Measurements from ENCODE around the gene NPY.

NPY gene

DNA sequence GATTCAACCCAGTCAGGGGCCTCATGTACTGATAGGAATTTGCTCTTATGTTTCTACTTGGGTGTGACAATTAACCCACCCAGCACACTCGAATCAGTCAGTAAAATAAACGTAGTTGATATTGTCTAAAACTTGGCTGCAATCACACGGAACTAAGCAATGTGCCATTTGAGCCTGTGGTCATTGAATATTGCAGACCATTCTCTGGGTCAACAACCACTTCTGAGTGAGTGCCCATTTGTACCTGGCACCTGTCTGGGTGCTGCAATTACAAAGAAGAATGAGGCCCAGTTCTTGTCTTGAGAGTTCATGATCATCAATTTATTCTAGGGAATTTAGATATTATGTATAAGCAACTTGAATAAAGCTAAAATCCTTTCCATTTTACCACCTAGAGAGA lies 29.8 kb downstream of the NPY start:
- no peak for ATAC-seq
- TF ChIP-seq ZFP30 (CRISPR knock-in tag; IDR thresholded peaks at IDR 0.05) (no peak), TOX (CRISPR knock-in tag; IDR thresholded peaks at IDR 0.05; ENCODE audit: borderline replicate concordance) (no peak), ZFP3 (CRISPR knock-in tag; IDR thresholded peaks at IDR 0.05) (no peak), CSDC2 (CRISPR knock-in tag; IDR thresholded peaks at IDR 0.05) (no peak), POU6F1 (CRISPR knock-in tag; IDR thresholded peaks at IDR 0.05; ENCODE audit: borderline replicate concordance, low read depth) (no peak), CSRNP3 (CRISPR knock-in tag; IDR thresholded peaks at IDR 0.05) (no peak), ZC3H10 (CRISPR knock-in tag; IDR thresholded peaks at IDR 0.05) (no peak), ISL1 (CRISPR knock-in tag; IDR thresholded peaks at IDR 0.05) (no peak)

GRCh38 chr7:24316340-24316739 lies 32.4 kb downstream of the NPY start:
- TF ChIP-seq, protein P1, sequence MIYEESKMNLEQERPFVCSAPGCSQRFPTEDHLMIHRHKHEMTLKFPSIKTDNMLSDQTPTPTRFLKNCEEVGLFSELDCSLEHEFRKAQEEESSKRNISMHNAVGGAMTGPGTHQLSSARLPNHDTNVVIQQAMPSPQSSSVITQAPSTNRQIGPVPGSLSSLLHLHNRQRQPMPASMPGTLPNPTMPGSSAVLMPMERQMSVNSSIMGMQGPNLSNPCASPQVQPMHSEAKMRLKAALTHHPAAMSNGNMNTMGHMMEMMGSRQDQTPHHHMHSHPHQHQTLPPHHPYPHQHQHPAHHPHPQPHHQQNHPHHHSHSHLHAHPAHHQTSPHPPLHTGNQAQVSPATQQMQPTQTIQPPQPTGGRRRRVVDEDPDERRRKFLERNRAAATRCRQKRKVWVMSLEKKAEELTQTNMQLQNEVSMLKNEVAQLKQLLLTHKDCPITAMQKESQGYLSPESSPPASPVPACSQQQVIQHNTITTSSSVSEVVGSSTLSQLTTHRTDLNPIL (CRISPR knock-in tag; IDR thresholded peaks at IDR 0.05; ENCODE audit: low read depth): no peak
- TF ChIP-seq PPARA (CRISPR knock-in tag; IDR thresholded peaks at IDR 0.05; ENCODE audit: borderline replicate concordance): no peak
- no peak for TF ChIP-seq CSRNP3 (CRISPR knock-in tag; IDR thresholded peaks at IDR 0.05)
- TF ChIP-seq ZFP3 (CRISPR knock-in tag; IDR thresholded peaks at IDR 0.05): no peak
- TF ChIP-seq ISL1 (CRISPR knock-in tag; IDR thresholded peaks at IDR 0.05): no peak
- TF ChIP-seq POU6F1 (CRISPR knock-in tag; IDR thresholded peaks at IDR 0.05; ENCODE audit: borderline replicate concordance, low read depth): no peak
- TF ChIP-seq ZNF8 (CRISPR knock-in tag; IDR thresholded peaks at IDR 0.05): no peak
- TF ChIP-seq ZC3H10 (CRISPR knock-in tag; IDR thresholded peaks at IDR 0.05): no peak
- TF ChIP-seq BACH2 (CRISPR knock-in tag; IDR thresholded peaks at IDR 0.05; ENCODE audit: borderline replicate concordance): no peak
- no peak for TF ChIP-seq PATZ1 (CRISPR knock-in tag; IDR thresholded peaks at IDR 0.05; ENCODE audit: borderline replicate concordance)
- no peak for TF ChIP-seq TOX (CRISPR knock-in tag; IDR thresholded peaks at IDR 0.05; ENCODE audit: borderline replicate concordance)
- TF ChIP-seq ZNF565 (CRISPR knock-in tag; conservative IDR thresholded peaks at IDR 0.05; ENCODE audit: low read depth): no peak
- TF ChIP-seq SNAI2 (CRISPR knock-in tag; IDR thresholded peaks at IDR 0.05): no peak
- TF ChIP-seq, protein P2, sequence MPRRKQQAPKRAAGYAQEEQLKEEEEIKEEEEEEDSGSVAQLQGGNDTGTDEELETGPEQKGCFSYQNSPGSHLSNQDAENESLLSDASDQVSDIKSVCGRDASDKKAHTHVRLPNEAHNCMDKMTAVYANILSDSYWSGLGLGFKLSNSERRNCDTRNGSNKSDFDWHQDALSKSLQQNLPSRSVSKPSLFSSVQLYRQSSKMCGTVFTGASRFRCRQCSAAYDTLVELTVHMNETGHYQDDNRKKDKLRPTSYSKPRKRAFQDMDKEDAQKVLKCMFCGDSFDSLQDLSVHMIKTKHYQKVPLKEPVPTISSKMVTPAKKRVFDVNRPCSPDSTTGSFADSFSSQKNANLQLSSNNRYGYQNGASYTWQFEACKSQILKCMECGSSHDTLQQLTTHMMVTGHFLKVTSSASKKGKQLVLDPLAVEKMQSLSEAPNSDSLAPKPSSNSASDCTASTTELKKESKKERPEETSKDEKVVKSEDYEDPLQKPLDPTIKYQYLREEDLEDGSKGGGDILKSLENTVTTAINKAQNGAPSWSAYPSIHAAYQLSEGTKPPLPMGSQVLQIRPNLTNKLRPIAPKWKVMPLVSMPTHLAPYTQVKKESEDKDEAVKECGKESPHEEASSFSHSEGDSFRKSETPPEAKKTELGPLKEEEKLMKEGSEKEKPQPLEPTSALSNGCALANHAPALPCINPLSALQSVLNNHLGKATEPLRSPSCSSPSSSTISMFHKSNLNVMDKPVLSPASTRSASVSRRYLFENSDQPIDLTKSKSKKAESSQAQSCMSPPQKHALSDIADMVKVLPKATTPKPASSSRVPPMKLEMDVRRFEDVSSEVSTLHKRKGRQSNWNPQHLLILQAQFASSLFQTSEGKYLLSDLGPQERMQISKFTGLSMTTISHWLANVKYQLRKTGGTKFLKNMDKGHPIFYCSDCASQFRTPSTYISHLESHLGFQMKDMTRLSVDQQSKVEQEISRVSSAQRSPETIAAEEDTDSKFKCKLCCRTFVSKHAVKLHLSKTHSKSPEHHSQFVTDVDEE (CRISPR knock-in tag; IDR thresholded peaks at IDR 0.05): no peak
- TF ChIP-seq ZNF70 (CRISPR knock-in tag; IDR thresholded peaks at IDR 0.05): no peak
- TF ChIP-seq ZFP30 (CRISPR knock-in tag; IDR thresholded peaks at IDR 0.05): no peak
- TF ChIP-seq OSR1 (CRISPR knock-in tag; IDR thresholded peaks at IDR 0.05): no peak
- TF ChIP-seq TCF4 (CRISPR knock-in tag; IDR thresholded peaks at IDR 0.05; ENCODE audit: borderline replicate concordance): no peak
- ATAC-seq: no peak

All from SK-N-SH treated with all-trans-retinoic acid at 6 μM for 48 hours (cell line).